Transverse colon (tissue), 3 donors: ENCODE data around the gene ARHGEF37.

Experiments used
- CTCF ChIP-seq, 5 experiments: fragments of 200-600 bp in 3 of 5; fragments of 450-650 bp in 2 of 5; sonication (generic) in 3 of 5; IDR thresholded peaks; 1 replicate in 2 of 5; 2 replicates in 3 of 5; pipeline ENCODE4 v1.5.1; 2016 to 2017; ENCODE audit warnings: antibody characterized with exemption in 5 of 5, inconsistent platforms in 3 of 5, mild to moderate bottlenecking in 2 of 5, moderate library complexity in 1 of 5
- EP300 ChIP-seq: sonication (generic); formaldehyde crosslinking; IDR thresholded peaks from one replicate; pipeline ENCODE4 v1.6.1; 2017; ENCODE audit warnings: antibody characterized with exemption, low read depth
- POLR2A ChIP-seq: fragments of 450-650 bp; IDR thresholded peaks from one replicate; pipeline ENCODE4 v1.6.1; 2016; ENCODE audit warnings: antibody characterized with exemption, mild to moderate bottlenecking, moderate library complexity

DNA sequence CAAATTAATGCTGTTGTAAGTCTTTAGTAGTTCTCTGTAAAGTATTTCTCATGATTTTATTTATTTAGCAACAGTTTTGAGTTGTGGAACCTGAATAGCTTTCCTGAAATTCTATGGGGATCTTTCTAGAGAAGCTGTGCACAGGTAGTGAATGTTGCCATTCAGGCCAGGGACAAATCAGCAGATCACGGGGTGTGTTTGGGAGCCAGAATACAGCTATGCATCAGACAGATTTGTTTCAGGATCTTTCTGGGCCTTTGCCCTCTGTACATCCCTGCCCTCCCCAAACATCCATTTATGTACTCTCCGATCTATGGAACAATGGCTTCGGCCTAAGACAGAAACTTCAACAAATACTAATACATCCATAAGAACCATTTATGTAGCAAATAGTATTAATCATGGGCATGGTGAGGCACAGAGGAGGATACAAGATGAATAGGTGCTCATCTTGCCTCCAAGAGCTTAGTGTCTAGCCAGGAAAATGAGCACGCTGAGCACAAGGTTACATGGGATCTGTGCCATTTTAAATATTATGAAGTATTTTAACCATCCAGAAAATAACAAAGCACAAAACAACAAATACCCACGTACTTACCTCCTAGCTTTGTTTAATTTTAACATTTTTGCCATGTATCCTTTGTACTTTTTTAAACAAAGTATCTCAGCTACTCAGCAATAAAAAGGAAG is 13.1 kb downstream of the ARHGEF37 start:
- TF ChIP-seq EP300: no peak
- TF ChIP-seq CTCF (IDR thresholded peaks at IDR 0.05): no peak
- no peak for TF ChIP-seq POLR2A
